Lower leg skin (tissue), 4 donors: Measurements from ENCODE around the gene HOXD11. TPM values are rescaled to one million over a fixed set of nuclear protein-coding genes. Genes with fewer than 3 reads are reported as not detected.

Experiments
- DNase-seq, 2 donors: peaks; one replicate each; pipeline ENCODE4 v3.0.0-alpha.2; 2019; ENCODE audit warnings: low spot score in 2 of 2
- H3K4me3 ChIP-seq: fragments of 200-600 bp; sonication (generic); 2 replicates; pipeline ENCODE4 v1.5.1; 2017; ENCODE audit warnings: mild to moderate bottlenecking, low read depth; ENCODE audit not compliant: poor library complexity, severe bottlenecking
- CTCF ChIP-seq, 3 donors: fragments of 450-650 bp; IDR thresholded peaks; one replicate each; pipeline ENCODE4 v1.5.1; 2016; ENCODE audit warnings: antibody characterized with exemption in 3 of 3, mild to moderate bottlenecking in 3 of 3, moderate library complexity in 2 of 3
- POLR2A ChIP-seq, 2 donors: fragments of 450-650 bp; IDR thresholded peaks; one replicate each; pipeline ENCODE4 v1.6.1; 2016 to 2017; ENCODE audit warnings: antibody characterized with exemption in 2 of 2, mild to moderate bottlenecking in 1 of 2, moderate library complexity in 1 of 2
- WGBS, 2 donors: methylation state at CpG; one replicate each; pipeline ENCODE4 v1.1.5; 2018; 5-methylcytosine and 5-hydroxymethylcytosine counted together
- intact Hi-C: fragments of 100-400 bp; cut with DNase I; formaldehyde crosslinking; loops from one replicate; pipeline ENCODE4 v1.15.0; 2023; ENCODE audit warnings: low total_unique reads
- total RNA-seq, 4 donors: library from RNA; depleted of rRNA; stranded (reverse); fragments of >200 nt; gene quantifications; one replicate each; pipeline ENCODE4 v1.1.0, GENCODE V29; 2016

Gene HOXD11
- total RNA-seq, 4 donors from 2014 or later = 0.23 TPM; not detected in 3

GRCh38 chr2:176091329-176092258 lies 15.5 kb upstream of the HOXD11 start:
- 19 to 21% methylated on average over 31 of the region's 31 CpGs for WGBS, 2 donors
- intact Hi-C loops = no loop called here
- DNase-seq = peak in 1 of 2 donors; percentile 75
- TF ChIP-seq POLR2A (IDR thresholded peaks at IDR 0.05) (no peak), CTCF (IDR thresholded peaks at IDR 0.05) (no peak)
- H3K4me3 ChIP-seq = no peak overlapping the region

- no peak within 1 kb of the TSS for H3K4me3 ChIP-seq
- peak in 1 of 2 donors; percentile 84 for DNase-seq
- intact Hi-C loops = no loop called here
- no peak for TF ChIP-seq CTCF (IDR thresholded peaks at IDR 0.05)
- no peak for TF ChIP-seq POLR2A (IDR thresholded peaks at IDR 0.05)
- 1 to 5% methylated on average over 53 to 77 of the region's 95 CpGs for WGBS, 2 donors
Observed at GRCh38 chr2:176092270-176093144, 14.6 kb upstream of the HOXD11 start, which contains the start of gene HOXD13. Gene HOXD13, plus strand, starts transcription at chr2:176092721. Its CDS starts 170 bp downstream, at chr2:176092891.

GRCh38 chr2:176093145-176093897 lies 13.8 kb upstream of the HOXD11 start:
- DNase-seq = peak in 1 of 2 donors; percentile 81
- no peak overlapping the region for H3K4me3 ChIP-seq
- no peak for TF ChIP-seq CTCF (IDR thresholded peaks at IDR 0.05)
- TF ChIP-seq POLR2A (IDR thresholded peaks at IDR 0.05) = no peak
- intact Hi-C loops = no loop called here
- 5 to 7% methylated on average over 26 to 28 of the region's 53 CpGs for whole genome bisulfite sequencing, 2 donors

- no peak overlapping the region for H3K4me3 ChIP-seq
- intact Hi-C loops = no loop called here
- DNase-seq = no peak
- no peak for TF ChIP-seq CTCF (IDR thresholded peaks at IDR 0.05)
- no peak for TF ChIP-seq POLR2A (IDR thresholded peaks at IDR 0.05)
- WGBS, 2 donors = 15 to 17% methylated on average over 8 of the region's 8 CpGs
Observed at GRCh38 chr2:176093898-176094249, 13.2 kb upstream of the HOXD11 start.

- DNase-seq = no peak
- no peak overlapping the region for H3K4me3 ChIP-seq
- intact Hi-C loops = no loop called here
- 21 to 23% methylated on average over 12 of the region's 12 CpGs for WGBS, 2 donors
- TF ChIP-seq POLR2A (IDR thresholded peaks at IDR 0.05) (no peak), CTCF (IDR thresholded peaks at IDR 0.05) (no peak)
Observed at GRCh38 chr2:176094349-176094748, 12.7 kb upstream of the HOXD11 start.
